Psoas muscle (tissue), 8 donors: ENCODE data around the gene RNF112. TPM values are rescaled to one million over a fixed set of nuclear protein-coding genes. Genes with fewer than 3 reads are reported as not detected.

ENCODE experiments used
- ATAC-seq, 4 donors: fragments of 200-7000 bp; cut with Tn5 transposase; one replicate each; pipeline ENCODE4 v1.9.1; 2020; ENCODE audit warnings: moderate library complexity in 3 of 4, mild to moderate bottlenecking in 2 of 4
- DNase-seq, 2 donors: peaks; one replicate each; pipeline ENCODE4 v3.0.0-alpha.2; 2020
- H3K27ac ChIP-seq: fragments of 200-600 bp; one replicate; pipeline ENCODE4 v1.8.0; 2022
- H3K27me3 ChIP-seq, 3 donors: fragments of 200-600 bp in 1 of 3; one replicate each; pipeline versions ENCODE4 v1.6.1 to v1.8.0; 2013 to 2022; ENCODE audit warnings: low read length in 2 of 3, mild to moderate bottlenecking in 2 of 3, moderate library complexity in 1 of 3; ENCODE audit not compliant: insufficient read depth in 3 of 3
- H3K36me3 ChIP-seq, 2 donors: fragments of 200-600 bp in 1 of 2; one replicate each; pipeline versions ENCODE4 v1.6.1 to v1.8.0; 2013 to 2022; ENCODE audit warnings: low read depth in 1 of 2, mild to moderate bottlenecking in 1 of 2, moderate library complexity in 1 of 2; ENCODE audit not compliant: insufficient read depth in 1 of 2
- H3K4me1 ChIP-seq: fragments of 200-600 bp; one replicate; pipeline ENCODE4 v1.8.0; 2022
- H3K4me3 ChIP-seq: fragments of 200-600 bp; one replicate; pipeline ENCODE4 v1.8.0; 2022; ENCODE audit warnings: mild to moderate bottlenecking
- H3K9me3 ChIP-seq: fragments of 200-600 bp; one replicate; pipeline ENCODE4 v1.8.0; 2022
- whole genome bisulfite sequencing, 3 donors: extraction: QIAGEN DNeasy Blood & Tissue Kit; methylation state at CpG; one replicate each; pipeline versions ENCODE4 v1.1.6 to v1.1.7; 2013; 5-methylcytosine and 5-hydroxymethylcytosine counted together
- intact Hi-C, 2 donors: fragments of 100-400 bp; cut with DNase I; formaldehyde crosslinking; loops; one replicate each; pipeline versions ENCODE4 v1.11.0 to v1.14.2; 2022
- polyA plus RNA-seq, 3 donors: library from polyadenylated mRNA; stranded (reverse); fragments of 200-250 nt; gene quantifications; one replicate each; pipeline ENCODE4 v1.2.3, GENCODE V29; 2013
- total RNA-seq, 4 donors: library from RNA; stranded (reverse); fragmentation: NEBNext Ultra II Directional in 2 of 4; extraction: Animal tissue kit (Norgen Biotek cat#: 25700) in 2 of 4; gene quantifications; one replicate each; pipeline versions ENCODE4 v1.2.1 to v1.2.4, GENCODE V29; 2021 to 2023
- TF ChIP-seq, protein P1 (sequence below): fragments of 200-600 bp; IDR thresholded peaks from one replicate; pipeline ENCODE4 v1.8.0; 2022; ENCODE audit warnings: antibody characterized with exemption
- donor health status: healthy with polysubstance abuse.
- donor health status: DM: no; HTN: no; CAD: no; lungs with moderate emphysema.
- donor health status: Bipolar disorder and iron deficiency.
- donor health status: healthy.
- donor health status: DM: yes; HTN: yes; CAD: no.
- donor health status: DM: no; HTN: no; CAD: no.
- donor health status: DM: no; HTN: no; CAD: no.
- donor health status: DM: yes; HTN: yes; CAD: no.

Gene RNF112
- total and polyA plus RNA-seq, 7 donors: 0.25 to 1.5 (median 1.1) TPM

DNA sequence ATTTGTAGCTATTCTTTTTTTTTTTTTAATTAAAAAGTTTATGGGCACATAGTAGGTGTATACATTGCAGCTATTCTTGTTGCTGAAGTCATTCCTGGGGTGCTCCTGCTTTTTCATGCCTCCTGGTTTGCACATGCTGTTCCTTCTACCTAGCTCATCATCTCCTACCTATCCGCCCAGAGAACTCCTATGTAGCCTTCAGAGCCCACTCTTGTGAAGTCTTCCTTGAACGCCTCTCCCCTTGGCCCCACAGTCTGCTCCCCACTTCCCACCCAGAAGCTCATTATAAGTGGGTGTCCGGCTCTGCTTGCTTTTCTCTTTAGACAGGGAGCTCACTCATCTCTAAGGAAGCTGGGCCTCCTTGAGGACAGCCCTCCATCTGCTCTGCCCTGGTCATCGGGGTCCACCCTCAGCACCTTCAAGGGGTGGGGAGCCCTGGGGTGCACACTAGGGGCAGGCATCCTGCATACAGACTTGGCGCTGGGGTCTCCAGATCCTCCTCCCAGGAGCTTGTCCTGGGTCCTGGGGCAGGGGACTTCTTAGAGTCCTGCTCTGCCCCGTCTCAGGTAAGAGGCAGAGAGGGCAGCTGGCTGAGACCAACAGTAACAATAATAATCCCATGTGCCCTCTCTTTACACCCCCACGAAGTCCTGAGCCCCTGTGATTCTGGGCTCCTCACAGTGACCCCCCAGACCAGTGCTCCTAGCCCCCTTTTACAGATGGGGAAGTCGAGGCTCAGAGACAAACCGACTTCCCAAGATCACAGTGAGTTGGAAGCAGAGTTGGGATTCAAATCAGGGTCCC is 45.0 kb upstream of the RNF112 start:
- Histone ChIP-seq H3K27me3 (no peaks in the 10 kb centered on the region), H3K9me3 (no peaks in the 10 kb centered on the region), H3K36me3 (no peaks in the 10 kb centered on the region), H3K4me3 (no peak overlapping the region), H3K4me1 (no peaks in the 10 kb centered on the region), H3K27ac (no peak overlapping the region)
- ATAC-seq (no peak), DNase-seq (no peak)
- intact Hi-C loops: loop anchor here in 1 of 2 donors (10.0 kb wide), 1 partner anchor 399 kb away; no protein-coding TSS in a partner anchor
- TF ChIP-seq, protein P1, sequence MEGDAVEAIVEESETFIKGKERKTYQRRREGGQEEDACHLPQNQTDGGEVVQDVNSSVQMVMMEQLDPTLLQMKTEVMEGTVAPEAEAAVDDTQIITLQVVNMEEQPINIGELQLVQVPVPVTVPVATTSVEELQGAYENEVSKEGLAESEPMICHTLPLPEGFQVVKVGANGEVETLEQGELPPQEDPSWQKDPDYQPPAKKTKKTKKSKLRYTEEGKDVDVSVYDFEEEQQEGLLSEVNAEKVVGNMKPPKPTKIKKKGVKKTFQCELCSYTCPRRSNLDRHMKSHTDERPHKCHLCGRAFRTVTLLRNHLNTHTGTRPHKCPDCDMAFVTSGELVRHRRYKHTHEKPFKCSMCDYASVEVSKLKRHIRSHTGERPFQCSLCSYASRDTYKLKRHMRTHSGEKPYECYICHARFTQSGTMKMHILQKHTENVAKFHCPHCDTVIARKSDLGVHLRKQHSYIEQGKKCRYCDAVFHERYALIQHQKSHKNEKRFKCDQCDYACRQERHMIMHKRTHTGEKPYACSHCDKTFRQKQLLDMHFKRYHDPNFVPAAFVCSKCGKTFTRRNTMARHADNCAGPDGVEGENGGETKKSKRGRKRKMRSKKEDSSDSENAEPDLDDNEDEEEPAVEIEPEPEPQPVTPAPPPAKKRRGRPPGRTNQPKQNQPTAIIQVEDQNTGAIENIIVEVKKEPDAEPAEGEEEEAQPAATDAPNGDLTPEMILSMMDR: no peak
- WGBS, 3 donors: 88 to 92% (median 91%) methylated on average over 9 of the region's 9 CpGs

DNA sequence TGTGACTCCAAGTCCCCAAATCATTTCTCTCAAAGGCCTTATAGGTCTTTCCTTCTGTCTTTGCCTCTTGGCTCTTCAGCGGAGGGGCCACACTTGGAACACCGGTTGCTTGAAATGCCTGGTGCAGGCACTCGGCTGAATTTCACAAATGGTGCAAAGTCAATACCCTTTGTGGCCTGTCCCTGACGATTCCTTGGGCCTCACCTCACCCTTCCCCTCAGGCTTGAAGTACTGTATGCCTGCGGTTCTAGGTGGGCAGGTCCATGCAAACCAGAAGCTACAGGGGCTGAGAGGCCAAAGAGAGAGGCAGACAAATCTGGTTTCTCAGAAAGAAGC is 44.4 kb upstream of the RNF112 start:
- Histone ChIP-seq H3K4me3 (no peak overlapping the region), H3K4me1 (no peaks in the 10 kb centered on the region), H3K9me3 (no peaks in the 10 kb centered on the region), H3K27ac (no peak overlapping the region), H3K36me3 (no peaks in the 10 kb centered on the region), H3K27me3 (no peaks in the 10 kb centered on the region)
- 86 to 90% (median 87%) methylated on average over 5 of the region's 5 CpGs for WGBS, 3 donors
- ATAC-seq (no peak), DNase-seq (no peak)
- TF ChIP-seq, protein P1: no peak
- intact Hi-C loops: loop anchor here in 1 of 2 donors (10.0 kb wide), 1 partner anchor 398 kb away; no protein-coding TSS in a partner anchor

DNA sequence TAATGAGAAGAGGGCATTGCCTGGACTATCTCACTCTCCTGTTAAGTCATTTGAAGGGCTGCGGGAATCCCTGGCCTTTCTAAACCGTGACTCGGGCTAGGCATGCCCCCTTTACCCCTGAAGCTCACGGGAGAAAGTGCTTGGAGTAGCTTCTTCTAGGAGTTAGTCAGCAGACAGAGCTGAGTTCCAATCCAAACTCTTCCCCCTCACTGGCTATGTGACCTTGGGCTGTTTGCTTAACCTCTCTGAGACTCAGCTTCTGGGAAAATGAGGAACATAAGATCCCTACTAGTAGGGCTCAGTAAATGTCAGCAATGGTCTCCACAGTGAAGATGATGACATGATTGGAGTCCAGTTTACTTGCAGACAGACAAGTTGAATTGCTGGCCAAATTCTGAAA is 42.8 kb upstream of the RNF112 start:
- H3K27ac ChIP-seq: no peak overlapping the region

DNA sequence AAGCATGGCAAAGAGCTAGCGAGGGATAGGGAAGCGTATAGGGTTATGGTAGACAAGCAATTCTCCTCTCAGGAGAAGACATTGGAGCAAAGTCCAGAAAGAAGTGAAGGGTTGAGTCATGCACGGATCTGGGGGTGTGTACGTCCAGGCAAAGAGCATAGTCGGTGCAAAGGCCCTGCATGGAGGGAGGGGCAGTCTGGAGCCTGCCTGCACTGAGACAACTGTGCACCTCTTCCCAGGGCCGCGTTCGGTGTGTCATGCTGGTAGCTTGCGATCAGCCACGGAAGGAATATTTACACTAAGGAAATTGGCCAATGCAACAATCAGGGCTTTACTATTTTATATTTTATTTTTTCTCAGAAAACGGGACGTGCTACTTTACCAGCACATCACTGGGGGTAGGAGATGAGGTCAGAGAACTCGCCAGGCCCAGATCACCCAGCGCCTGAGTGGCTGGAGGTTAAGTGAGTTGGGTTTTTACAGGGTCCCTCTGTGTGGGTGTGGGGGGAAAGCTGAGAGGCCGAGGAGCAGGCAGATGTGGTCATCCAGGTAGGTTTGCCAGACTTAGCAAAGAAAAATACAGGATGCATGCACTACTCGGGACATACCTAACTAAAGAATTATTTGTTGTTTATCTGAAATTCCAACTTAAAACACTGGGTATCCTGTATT is 41.8 kb upstream of the RNF112 start:
- TF ChIP-seq, protein P1: no peak
- Histone ChIP-seq H3K9me3 (no peaks in the 10 kb centered on the region), H3K4me3 (no peak overlapping the region), H3K36me3 (no peaks in the 10 kb centered on the region), H3K27ac (no peak overlapping the region), H3K4me1 (no peaks in the 10 kb centered on the region), H3K27me3 (no peaks in the 10 kb centered on the region)
- ATAC-seq (no peak), DNase-seq (no peak)
- intact Hi-C loops: loop anchor here in 1 of 2 donors (10.0 kb wide), 1 partner anchor 396 kb away; no protein-coding TSS in a partner anchor
- WGBS, 3 donors: 90 to 91% (median 91%) methylated on average over 16 of the region's 16 CpGs

More for the DNA sequence above, 42.8 kb upstream of the RNF112 start:
- H3K27me3 ChIP-seq: no peaks in the 10 kb centered on the region
- ATAC-seq (no peak), DNase-seq (no peak)
- no peaks in the 10 kb centered on the region for H3K36me3 ChIP-seq
- TF ChIP-seq, protein P1: no peak
- H3K4me1 ChIP-seq: no peaks in the 10 kb centered on the region
- 82 to 94% (median 84%) methylated on average over 4 of the region's 4 CpGs for WGBS, 3 donors
- no peak overlapping the region for H3K4me3 ChIP-seq
- intact Hi-C loops: loop anchor here in 1 of 2 donors (10.0 kb wide), 1 partner anchor 397 kb away; no protein-coding TSS in a partner anchor
- no peaks in the 10 kb centered on the region for H3K9me3 ChIP-seq
